NCI-H446 (cell line): ENCODE data around the gene CREB5.

ENCODE experiments used
- DNase-seq, 2 experiments: peaks; one replicate each; lab custom pipeline; 2025; lab: John Stamatoyannopoulos, UW

Gene CREB5

GRCh38 chr7:28516390-28517172 is 104.3 kb downstream of the CREB5 start:
- no peak for DNase-seq

- DNase-seq, result no peak
These were observed 104.9 kb downstream of the CREB5 start for GRCh38 chr7:28517206-28517605.

- DNase-seq, result no peak
These were observed 105.3 kb downstream of the CREB5 start for GRCh38 chr7:28517606-28518005.

- DNase-seq, result no peak
These were observed 108.0 kb downstream of the CREB5 start for GRCh38 chr7:28520074-28521015.

GRCh38 chr7:28524978-28525377 is 112.7 kb downstream of the CREB5 start:
- no peak for DNase-seq

GRCh38 chr7:28528899-28529298 is 116.6 kb downstream of the CREB5 start:
- no peak for DNase-seq

- DNase-seq, result no peak
These were observed 117.4 kb downstream of the CREB5 start for GRCh38 chr7:28529755-28530154.

GRCh38 chr7:28530175-28530802 is 118.0 kb downstream of the CREB5 start:
- no peak for DNase-seq

GRCh38 chr7:28530803-28531175 is 118.5 kb downstream of the CREB5 start:
- DNase-seq, result no peak

- no peak for DNase-seq
These were observed 119.0 kb downstream of the CREB5 start for GRCh38 chr7:28531291-28531690.

GRCh38 chr7:28532181-28532580 is 119.9 kb downstream of the CREB5 start:
- no peak for DNase-seq

GRCh38 chr7:28533267-28533666 is 120.9 kb downstream of the CREB5 start:
- no peak for DNase-seq

- DNase-seq, result no peak
These were observed 121.6 kb downstream of the CREB5 start for GRCh38 chr7:28533731-28534531.

- DNase-seq, result no peak
These were observed 123.9 kb downstream of the CREB5 start for GRCh38 chr7:28536259-28536658.

GRCh38 chr7:28539289-28539981 is 127.1 kb downstream of the CREB5 start:
- no peak for DNase-seq

GRCh38 chr7:28542410-28542809 is 130.1 kb downstream of the CREB5 start:
- no peak for DNase-seq

- no peak for DNase-seq
These were observed 132.3 kb downstream of the CREB5 start for GRCh38 chr7:28544453-28545117.

- no peak for DNase-seq
These were observed 133.7 kb downstream of the CREB5 start for GRCh38 chr7:28546067-28546466.

GRCh38 chr7:28547115-28547514 is 134.8 kb downstream of the CREB5 start:
- DNase-seq, result no peak

- no peak for DNase-seq
These were observed 136.1 kb downstream of the CREB5 start for GRCh38 chr7:28548416-28548815.

- DNase-seq, result no peak
These were observed 137.7 kb downstream of the CREB5 start for GRCh38 chr7:28549998-28550397.
